Caco-2 (cell line): ENCODE results near the gene SECISBP2. TPM values are rescaled to one million over a fixed set of nuclear protein-coding genes. Genes with fewer than 3 reads are reported as not detected.
A peak's percentile ranks its signal among the peaks of the same experiment; 100 is the strongest.

Experiments
- BruUV-seq: library from RNA; stranded (reverse); fragments of 400-500 nt; replicated peaks from 2 replicates; lab custom pipeline; 2021; lab: Mats Ljungman, UMichigan
- CTCF ChIA-PET: fragments of 300-600 bp; sonication (Branson Sonifier 250); formaldehyde crosslinking; loops from one replicate; lab custom pipeline; 2022; ENCODE audit warnings: antibody characterized with exemption; lab: Charles Lee
- POLR2A ChIA-PET: fragments of 300-600 bp; sonication (Branson Sonifier 250); formaldehyde crosslinking; loops from one replicate; lab custom pipeline; 2022; ENCODE audit warnings: antibody characterized with exemption; lab: Charles Lee
- DNase-seq, 2 experiments: peaks; one replicate each; pipeline versions ENCODE4 v3.0.0 to v3.0.0-alpha.2; 2020 to 2022
- H3K27me3 ChIP-seq: replicated peaks from 2 replicates; pipeline ENCODE4 v1.6.0; 2011; ENCODE audit warnings: low read length; ENCODE audit not compliant: control insufficient read depth, insufficient read depth
- H3K36me3 ChIP-seq: 2 replicates; pipeline ENCODE4 v1.5.1; 2011; ENCODE audit warnings: low read length; ENCODE audit not compliant: control insufficient read depth, insufficient read depth
- H3K4me1 ChIP-seq: fragments of 250-450 bp; sonication (Bioruptor Pico); 2 replicates; pipeline ENCODE4 v1.5.1; 2020; ENCODE audit warnings: mild to moderate bottlenecking
- H3K4me3 ChIP-seq: 2 replicates; pipeline ENCODE4 v1.5.1; 2011; ENCODE audit warnings: low read depth, mild to moderate bottlenecking, control low read depth, low read length
- H3K9me3 ChIP-seq: fragments of 250-450 bp; sonication (Bioruptor Pico); 2 replicates; pipeline ENCODE4 v1.5.1; 2020; ENCODE audit warnings: mild to moderate bottlenecking, moderate library complexity
- H3K27ac Mint-ChIP-seq: one replicate; pipeline ENCODE4 v1.8.0; 2022; ENCODE audit warnings: mixed read lengths; ENCODE audit not compliant: unreplicated experiment
- H3K27me3 Mint-ChIP-seq: one replicate; pipeline ENCODE4 v1.8.0; 2022; ENCODE audit warnings: mixed read lengths; ENCODE audit not compliant: insufficient read depth, unreplicated experiment
- H3K36me3 Mint-ChIP-seq: one replicate; pipeline ENCODE4 v1.8.0; 2022; ENCODE audit warnings: mild to moderate bottlenecking, mixed read lengths; ENCODE audit not compliant: insufficient read depth, unreplicated experiment
- H3K4me1 Mint-ChIP-seq: one replicate; pipeline ENCODE4 v1.8.0; 2022; ENCODE audit warnings: low read depth, mixed read lengths; ENCODE audit not compliant: unreplicated experiment
- H3K4me3 Mint-ChIP-seq: one replicate; pipeline ENCODE4 v1.8.0; 2022; ENCODE audit warnings: mild to moderate bottlenecking, moderate library complexity, mixed read lengths; ENCODE audit not compliant: unreplicated experiment
- H3K9me3 Mint-ChIP-seq: one replicate; pipeline ENCODE4 v1.8.0; 2022; ENCODE audit warnings: mixed read lengths; ENCODE audit not compliant: unreplicated experiment
- CTCF ChIP-seq, 2 experiments: fragments of 200-600 bp in 1 of 2; IDR thresholded peaks; 1 replicate in 1 of 2; 2 replicates in 1 of 2; pipeline versions ENCODE4 v1.5.1 to v1.8.0; 2011 to 2022; ENCODE audit warnings: antibody characterized with exemption in 1 of 2, control low read depth in 1 of 2, inconsistent platforms in 1 of 2, low read depth in 1 of 2, low read length in 1 of 2, mild to moderate bottlenecking in 1 of 2, moderate library complexity in 1 of 2; ENCODE audit not compliant: insufficient read depth in 1 of 2, severe bottlenecking in 1 of 2, unreplicated experiment in 1 of 2
- intact Hi-C: fragments of 100-400 bp; cut with micrococcal nuclease; formaldehyde crosslinking; loops from one replicate; pipeline ENCODE4 v1.10.0; 2022; ENCODE audit not compliant: unreplicated experiment
- total RNA-seq: library from RNA; stranded (reverse); gene quantifications from 2 replicates; pipeline ENCODE4 v1.2.3, GENCODE V29; 2022

Gene SECISBP2
- total RNA-seq, 1 experiment from 2014 or later = 21.0 TPM

GRCh38 chr9:89304834-89305188 is 13.5 kb upstream of the SECISBP2 start:
- Mint-ChIP-seq H3K4me3 (no peak overlapping the region), H3K27ac (peak overlapping the region; percentile 77), H3K36me3 (no peaks in the 10 kb centered on the region), H3K4me1 (peaks cover 20% of the 10 kb centered on the region), H3K9me3 (peaks cover 9% of the 10 kb centered on the region), H3K27me3 (no peaks in the 10 kb centered on the region)
- BruUV-seq = no TSS peak
- intact Hi-C loops = no loop called here
- no peaks in the 10 kb centered on the region for H3K36me3 ChIP-seq
- CTCF ChIA-PET = no interaction called here
- no peaks in the 10 kb centered on the region for H3K27me3 ChIP-seq
- POLR2A ChIA-PET = no interaction called here
- TF ChIP-seq CTCF (IDR thresholded peaks at IDR 0.05; ENCODE audit: insufficient read depth in 1 of 2, low read depth in 1 of 2, low read length in 1 of 2, severe bottlenecking in 1 of 2, unreplicated experiment in 1 of 2) = no peak
- no peak overlapping the region for H3K4me3 ChIP-seq
- DNase-seq = no peak
- H3K4me1 ChIP-seq = no peaks in the 10 kb centered on the region; the same call in 1 of the 2 replicates
- no peaks in the 10 kb centered on the region for H3K9me3 ChIP-seq

- BruUV-seq = no TSS peak
Measured at GRCh38 chr9:89305868-89306267, 12.4 kb upstream of the SECISBP2 start.

GRCh38 chr9:89309166-89309565 is 9.1 kb upstream of the SECISBP2 start:
- H3K36me3 Mint-ChIP-seq = peaks cover 29% of the 10 kb centered on the region
- Histone ChIP-seq H3K9me3 (no peaks in the 10 kb centered on the region), H3K36me3 (no peaks in the 10 kb centered on the region), H3K27me3 (no peaks in the 10 kb centered on the region), H3K4me1 (no peaks in the 10 kb centered on the region; the same call in 1 of the 2 replicates), H3K4me3 (no peak overlapping the region)
- ChIA-PET POLR2A (no interaction called here), CTCF (no interaction called here)
- no peaks in the 10 kb centered on the region for H3K27me3 Mint-ChIP-seq
- intact Hi-C loops = no loop called here
- H3K4me3 Mint-ChIP-seq = peak overlapping the region; percentile 80
- no peak for DNase-seq
- no TSS peak for BruUV-seq
- H3K9me3 Mint-ChIP-seq = peaks cover 7% of the 10 kb centered on the region
- TF ChIP-seq CTCF (IDR thresholded peaks at IDR 0.05; ENCODE audit: insufficient read depth in 1 of 2, low read depth in 1 of 2, low read length in 1 of 2, severe bottlenecking in 1 of 2, unreplicated experiment in 1 of 2) = no peak
- H3K27ac Mint-ChIP-seq = peak overlapping the region; percentile 98
- H3K4me1 Mint-ChIP-seq = peaks cover 19% of the 10 kb centered on the region

More at GRCh38 chr9:89305868-89306267, 12.4 kb upstream of the SECISBP2 start:
- no peak overlapping the region for H3K4me3 Mint-ChIP-seq
- TF ChIP-seq CTCF (IDR thresholded peaks at IDR 0.05; ENCODE audit: insufficient read depth in 1 of 2, low read depth in 1 of 2, low read length in 1 of 2, severe bottlenecking in 1 of 2, unreplicated experiment in 1 of 2) = no peak
- no peak overlapping the region for H3K27ac Mint-ChIP-seq
- H3K4me1 Mint-ChIP-seq = peaks cover 20% of the 10 kb centered on the region
- no peak for DNase-seq
- peaks cover 6% of the 10 kb centered on the region for H3K36me3 Mint-ChIP-seq
- intact Hi-C loops = no loop called here
- peaks cover 9% of the 10 kb centered on the region for H3K9me3 Mint-ChIP-seq
- POLR2A ChIA-PET = no interaction called here
- Histone ChIP-seq H3K4me1 (no peaks in the 10 kb centered on the region; the same call in 1 of the 2 replicates), H3K4me3 (no peak overlapping the region), H3K9me3 (no peaks in the 10 kb centered on the region), H3K27me3 (no peaks in the 10 kb centered on the region), H3K36me3 (no peaks in the 10 kb centered on the region)
- H3K27me3 Mint-ChIP-seq = no peaks in the 10 kb centered on the region
- CTCF ChIA-PET = no interaction called here
